ENCODE measurements around the gene PRKACB. TPM values are rescaled to one million over a fixed set of nuclear protein-coding genes. Genes with fewer than 3 reads are reported as not detected.
A peak's percentile ranks its signal among the peaks of the same experiment; 100 is the strongest.
"Not testable (repeated sequence)": the region's sequence is repeated elsewhere in the genome, so short reads cannot be mapped to it uniquely, and the experiment has no call there.

The PRKACB gene
- total RNA-seq, 2 donors from 2014 or later = 35.0 to 42.4 TPM

- no peak for DNase-seq
- H3K27ac Mint-ChIP-seq = no peak overlapping the region
- peaks cover 9% of the 10 kb centered on the region for H3K4me1 Mint-ChIP-seq (ENCODE audit: low read depth)
- H3K36me3 Mint-ChIP-seq (ENCODE audit: insufficient read depth in 2 of 2) = no peaks in the 10 kb centered on the region
- ATAC-seq (replicated peaks in 1 of 2) = no peak
- no peak overlapping the region for H3K4me3 Mint-ChIP-seq
- H3K9me3 Mint-ChIP-seq = no peaks in the 10 kb centered on the region
- H3K27me3 Mint-ChIP-seq (ENCODE audit: low read depth) = no peaks in the 10 kb centered on the region
Observed at GRCh38 chr1:84269306-84269705, 125.2 kb downstream of the PRKACB start.

GRCh38 chr1:84271441-84272151 lies 127.5 kb downstream of the PRKACB start:
- Mint-ChIP-seq H3K4me1 (ENCODE audit: low read depth) (peaks cover 11% of the 10 kb centered on the region), H3K27me3 (ENCODE audit: low read depth) (no peaks in the 10 kb centered on the region), H3K9me3 (no peaks in the 10 kb centered on the region), H3K4me3 (peak overlapping the region; percentile 22 to 54), H3K27ac (peak overlapping the region; percentile 53), H3K36me3 (ENCODE audit: insufficient read depth in 2 of 2) (no peaks in the 10 kb centered on the region)
- peak; percentile 36 to 53 for ATAC-seq (replicated peaks in 1 of 2)
- no peak for DNase-seq

- H3K27me3 Mint-ChIP-seq (ENCODE audit: low read depth) = no peaks in the 10 kb centered on the region
- peaks cover 13% of the 10 kb centered on the region for H3K4me1 Mint-ChIP-seq (ENCODE audit: low read depth)
- no peak overlapping the region for H3K27ac Mint-ChIP-seq
- H3K36me3 Mint-ChIP-seq (ENCODE audit: insufficient read depth in 2 of 2) = no peaks in the 10 kb centered on the region
- DNase-seq = no peak
- ATAC-seq (replicated peaks in 1 of 2) = no peak
- H3K9me3 Mint-ChIP-seq = no peaks in the 10 kb centered on the region
- H3K4me3 Mint-ChIP-seq = no peak overlapping the region
Observed at GRCh38 chr1:84272401-84272800, 128.3 kb downstream of the PRKACB start.

- Mint-ChIP-seq H3K9me3 (no peaks in the 10 kb centered on the region), H3K27ac (no peak overlapping the region), H3K4me1 (ENCODE audit: low read depth) (peaks cover 4% of the 10 kb centered on the region), H3K36me3 (ENCODE audit: insufficient read depth in 2 of 2) (no peaks in the 10 kb centered on the region), H3K27me3 (ENCODE audit: low read depth) (peaks cover 6% of the 10 kb centered on the region), H3K4me3 (no peak overlapping the region)
- ATAC-seq (replicated peaks in 1 of 2) = no peak
- DNase-seq = no peak
Observed at GRCh38 chr1:84277343-84278059, 133.4 kb downstream of the PRKACB start.

- no peak for ATAC-seq (replicated peaks in 1 of 2)
- Mint-ChIP-seq H3K36me3 (ENCODE audit: insufficient read depth in 2 of 2) (peaks cover 0 to 1% of the 10 kb centered on the region in 2 donors), H3K27me3 (ENCODE audit: low read depth) (peaks cover 6% of the 10 kb centered on the region), H3K27ac (no peak overlapping the region), H3K4me1 (ENCODE audit: low read depth) (peaks cover 4% of the 10 kb centered on the region), H3K9me3 (no peaks in the 10 kb centered on the region), H3K4me3 (no peak overlapping the region)
- no peak for DNase-seq
Observed at GRCh38 chr1:84278905-84279304, 134.8 kb downstream of the PRKACB start.

GRCh38 chr1:84280912-84281311 lies 136.8 kb downstream of the PRKACB start:
- ATAC-seq (replicated peaks in 1 of 2) (no peak), DNase-seq (no peak)
- Mint-ChIP-seq H3K4me1 (ENCODE audit: low read depth) (peaks cover 4% of the 10 kb centered on the region), H3K9me3 (peaks cover 0 to under 1% of the 10 kb centered on the region in 2 donors), H3K27ac (no peak overlapping the region), H3K36me3 (ENCODE audit: insufficient read depth in 2 of 2) (peaks cover 0 to 1% of the 10 kb centered on the region in 2 donors), H3K4me3 (no peak overlapping the region), H3K27me3 (ENCODE audit: low read depth) (peaks cover 21% of the 10 kb centered on the region)

- H3K4me1 Mint-ChIP-seq (ENCODE audit: low read depth) = no peaks in the 10 kb centered on the region
- DNase-seq (no peak), ATAC-seq (replicated peaks in 1 of 2) (no peak)
- H3K27ac Mint-ChIP-seq = no peak overlapping the region
- peaks cover 7 to 18% of the 10 kb centered on the region in 2 donors for H3K36me3 Mint-ChIP-seq (ENCODE audit: insufficient read depth in 2 of 2)
- H3K27me3 Mint-ChIP-seq (ENCODE audit: low read depth) = peaks cover 21% of the 10 kb centered on the region
- H3K9me3 Mint-ChIP-seq = peaks cover 0 to 9% of the 10 kb centered on the region in 2 donors
- no peak overlapping the region for H3K4me3 Mint-ChIP-seq
Observed at GRCh38 chr1:84282780-84283333, 138.8 kb downstream of the PRKACB start.

GRCh38 chr1:84283381-84283780 lies 139.3 kb downstream of the PRKACB start:
- DNase-seq = no peak
- H3K27me3 Mint-ChIP-seq (ENCODE audit: low read depth) = peaks cover 21% of the 10 kb centered on the region
- H3K4me3 Mint-ChIP-seq = no peak overlapping the region
- ATAC-seq (replicated peaks in 1 of 2) = no peak
- H3K4me1 Mint-ChIP-seq (ENCODE audit: low read depth) = no peaks in the 10 kb centered on the region
- H3K36me3 Mint-ChIP-seq (ENCODE audit: insufficient read depth in 2 of 2) = peaks cover 7 to 20% of the 10 kb centered on the region in 2 donors
- H3K9me3 Mint-ChIP-seq = peaks cover 0 to 9% of the 10 kb centered on the region in 2 donors
- H3K27ac Mint-ChIP-seq = no peak overlapping the region

GRCh38 chr1:84286071-84286470 lies 142.0 kb downstream of the PRKACB start:
- Mint-ChIP-seq H3K27me3 (ENCODE audit: low read depth) (peaks cover 14% of the 10 kb centered on the region), H3K36me3 (ENCODE audit: insufficient read depth in 2 of 2) (peaks cover 9 to 24% of the 10 kb centered on the region in 2 donors), H3K4me1 (ENCODE audit: low read depth) (no peaks in the 10 kb centered on the region), H3K27ac (peak overlapping the region; percentile 68), H3K9me3 (peaks cover 3 to 9% of the 10 kb centered on the region in 2 donors), H3K4me3 (no peak overlapping the region)
- DNase-seq = no peak
- ATAC-seq (replicated peaks in 1 of 2) = no peak

GRCh38 chr1:84287389-84287788 lies 143.3 kb downstream of the PRKACB start:
- peaks cover 11 to 24% of the 10 kb centered on the region in 2 donors for H3K36me3 Mint-ChIP-seq (ENCODE audit: insufficient read depth in 2 of 2)
- not testable (repeated sequence) for H3K27ac Mint-ChIP-seq; DNase-seq; H3K9me3 Mint-ChIP-seq; H3K4me1 Mint-ChIP-seq (ENCODE audit: low read depth); H3K4me3 Mint-ChIP-seq; ATAC-seq (replicated peaks in 1 of 2)
- peaks cover 19% of the 10 kb centered on the region for H3K27me3 Mint-ChIP-seq (ENCODE audit: low read depth)

Other genes with a start within 250 kb of the PRKACB start
- gene TTLL7, start 145.1 kb upstream of the PRKACB start, total RNA-seq = 1 to 10 TPM; 4.1 to 5.0 TPM
- 1 to 10 TPM in 1 of 2 donors, under 1 TPM in 1; 0.46 to 1.7 TPM for gene SAMD13, start 157.4 kb downstream of the PRKACB start, total RNA-seq